HUES48 (cell line): ENCODE measurements around the gene LAMC1.
A peak's percentile ranks its signal among the peaks of the same experiment; 100 is the strongest.
"Not testable (repeated sequence)": the region's sequence is repeated elsewhere in the genome, so short reads cannot be mapped to it uniquely, and the experiment has no call there.

Experiments
- H3K27ac ChIP-seq: one replicate; pipeline ENCODE4 v1.7.0; 2013; ENCODE audit warnings: low read depth, low read length, inconsistent platforms
- H3K27me3 ChIP-seq: 2 replicates; pipeline ENCODE4 v1.6.1; 2013; ENCODE audit warnings: mild to moderate bottlenecking, low read length; ENCODE audit not compliant: control insufficient read depth, insufficient read depth
- H3K36me3 ChIP-seq: 2 replicates; pipeline ENCODE4 v1.6.1; 2013; ENCODE audit warnings: low read length; ENCODE audit not compliant: control insufficient read depth, insufficient read depth
- H3K4me1 ChIP-seq: 2 replicates; pipeline ENCODE4 v1.6.1; 2013; ENCODE audit warnings: mild to moderate bottlenecking, low read length; ENCODE audit not compliant: control insufficient read depth, insufficient read depth
- H3K4me3 ChIP-seq: 2 replicates; pipeline ENCODE4 v1.5.1; 2013; ENCODE audit warnings: mild to moderate bottlenecking, low read depth, low read length
- H3K9ac ChIP-seq: 2 replicates; pipeline ENCODE4 v1.6.1; 2013; ENCODE audit warnings: mild to moderate bottlenecking, low read depth, low read length, moderate library complexity
- H3K9me3 ChIP-seq: 2 replicates; pipeline ENCODE4 v1.6.1; 2013; ENCODE audit warnings: low read length; ENCODE audit not compliant: control insufficient read depth, insufficient read depth

The LAMC1 gene

DNA sequence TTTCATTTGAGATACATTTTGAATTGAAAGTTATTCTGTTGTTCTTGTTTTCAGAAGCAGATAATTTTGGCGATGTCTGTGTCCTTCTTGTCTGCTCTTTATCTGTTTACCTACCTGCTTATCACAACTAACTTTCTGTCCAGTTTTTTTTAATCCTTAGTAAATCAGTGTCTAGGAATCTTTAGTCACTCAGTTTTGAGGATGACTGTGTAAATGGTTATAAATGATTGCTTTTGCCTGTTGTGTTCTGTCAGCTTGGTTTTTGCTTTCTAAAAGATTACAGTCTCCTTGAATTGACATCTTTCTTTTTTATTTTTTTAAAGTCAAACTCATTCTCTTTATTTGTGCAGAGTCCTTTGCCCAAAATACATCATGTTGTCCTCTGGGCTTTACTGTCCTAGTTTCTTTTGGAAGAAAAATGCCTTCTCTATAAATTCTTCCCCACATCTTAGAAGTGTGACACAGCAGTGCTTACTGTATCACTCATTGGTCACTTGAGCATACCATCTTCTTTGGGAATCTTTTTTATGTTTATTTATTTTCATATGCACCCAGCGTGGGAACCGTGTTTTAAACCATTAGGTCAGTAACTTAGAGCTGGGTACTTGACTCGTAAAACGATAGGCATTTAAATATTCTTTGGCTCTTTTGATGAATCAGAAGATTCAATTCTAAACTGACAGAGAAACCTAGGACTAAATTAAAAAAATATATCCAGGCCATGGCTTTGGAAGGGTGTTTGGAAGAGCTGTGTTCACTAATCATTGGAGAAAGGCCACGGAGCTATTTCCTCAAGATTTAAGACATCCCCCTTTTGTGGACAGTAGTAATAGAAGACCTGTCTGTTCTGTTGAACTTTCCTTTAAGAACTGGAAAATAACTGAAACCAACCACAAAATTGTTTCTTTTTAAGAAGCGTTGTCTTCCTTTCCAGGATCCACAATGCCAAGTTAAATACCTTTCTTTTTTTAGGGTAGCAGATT lies 20.9 kb downstream of the LAMC1 start:
- Histone ChIP-seq H3K27me3 (no peaks in the 10 kb centered on the region), H3K27ac (peak overlapping the region; percentile 15), H3K36me3 (no peaks in the 10 kb centered on the region), H3K4me3 (no peak overlapping the region), H3K4me1 (peaks cover 20% of the 10 kb centered on the region), H3K9me3 (no peaks in the 10 kb centered on the region), H3K9ac (no peak overlapping the region)

DNA sequence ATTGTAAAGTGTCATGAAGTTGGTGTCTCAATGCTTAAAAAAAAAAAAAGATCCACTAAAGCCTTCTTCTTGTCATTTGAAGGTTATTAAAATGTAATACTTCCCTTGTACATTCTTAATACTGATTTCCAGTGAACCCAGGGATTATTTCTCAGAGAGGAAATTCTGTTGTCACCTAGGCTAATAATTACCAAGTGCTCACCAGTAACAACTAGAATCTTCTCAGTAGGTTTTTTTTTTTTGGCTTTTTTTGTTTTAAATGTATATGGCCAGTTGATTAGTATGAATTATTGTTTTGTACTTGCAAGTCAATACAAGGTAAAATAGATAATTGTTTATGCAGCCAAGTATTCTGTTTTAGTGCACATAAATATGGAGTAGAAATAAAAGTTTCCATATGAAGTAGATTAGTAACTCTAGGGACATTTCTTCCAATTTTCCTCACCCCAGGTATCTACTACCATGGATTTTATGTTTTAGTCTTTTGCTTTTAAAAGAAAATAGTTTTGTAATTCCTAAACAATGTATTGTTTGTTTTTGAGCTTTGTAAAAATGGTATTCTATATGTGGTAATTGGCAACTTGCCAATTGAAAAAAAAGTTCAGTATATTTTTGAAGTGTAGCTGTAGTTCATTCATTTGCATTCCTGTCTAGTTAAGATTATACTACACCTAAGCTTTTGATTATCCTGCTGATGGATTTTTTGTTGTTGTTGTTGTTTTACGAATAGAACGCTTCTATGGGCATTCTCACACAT lies 21.9 kb downstream of the LAMC1 start:
- H3K9me3 ChIP-seq = no peaks in the 10 kb centered on the region
- no peak overlapping the region for H3K4me3 ChIP-seq
- H3K27me3 ChIP-seq = no peaks in the 10 kb centered on the region
- H3K4me1 ChIP-seq = peaks cover 11% of the 10 kb centered on the region
- H3K36me3 ChIP-seq = no peaks in the 10 kb centered on the region
- no peak overlapping the region for H3K27ac ChIP-seq
- no peak overlapping the region for H3K9ac ChIP-seq

DNA sequence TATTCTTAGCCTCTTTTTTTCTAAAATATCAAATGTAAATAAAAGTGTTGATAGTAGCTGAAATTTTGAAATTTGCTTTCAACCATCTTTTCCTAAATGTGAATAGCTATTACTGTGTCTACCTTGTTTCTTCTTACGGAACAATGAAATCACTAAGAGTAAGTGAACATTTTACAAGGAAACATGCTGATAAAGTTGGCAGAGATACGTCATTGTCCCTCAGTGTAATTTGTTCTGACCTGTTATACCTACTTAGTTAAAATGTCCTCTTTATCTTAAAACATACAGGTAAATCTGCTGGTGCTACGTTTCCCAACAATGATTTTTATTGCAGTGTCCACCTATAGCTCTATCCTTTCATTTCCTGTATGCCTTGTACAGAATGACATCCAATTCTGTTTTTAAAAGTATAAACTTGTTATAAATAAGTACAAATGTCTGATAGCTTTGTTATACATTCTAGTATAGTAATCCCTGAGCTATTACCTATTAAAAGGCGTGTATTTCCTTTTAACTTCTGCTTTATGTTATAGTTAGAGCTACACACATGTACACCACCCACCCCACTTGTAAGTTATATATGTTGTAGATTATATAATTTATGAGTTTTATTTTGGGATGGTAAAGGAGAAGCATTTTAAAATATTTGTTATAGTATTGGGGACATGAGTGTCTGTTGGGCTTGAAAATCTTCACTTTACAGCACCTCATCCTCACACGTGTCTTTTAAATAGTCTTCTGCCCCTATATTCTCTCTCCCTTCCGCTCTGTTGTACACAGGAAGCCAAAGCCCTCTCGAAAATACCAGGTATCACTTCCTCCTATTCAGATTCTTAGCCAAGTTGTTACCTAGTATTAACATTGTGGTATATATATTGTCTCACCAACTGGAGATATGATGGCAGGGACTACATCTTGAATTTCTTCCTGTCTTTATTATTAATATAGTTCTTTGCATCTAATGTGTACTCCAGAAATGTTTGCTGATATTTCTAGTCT lies 25.2 kb downstream of the LAMC1 start:
- H3K9ac ChIP-seq = no peak overlapping the region

DNA sequence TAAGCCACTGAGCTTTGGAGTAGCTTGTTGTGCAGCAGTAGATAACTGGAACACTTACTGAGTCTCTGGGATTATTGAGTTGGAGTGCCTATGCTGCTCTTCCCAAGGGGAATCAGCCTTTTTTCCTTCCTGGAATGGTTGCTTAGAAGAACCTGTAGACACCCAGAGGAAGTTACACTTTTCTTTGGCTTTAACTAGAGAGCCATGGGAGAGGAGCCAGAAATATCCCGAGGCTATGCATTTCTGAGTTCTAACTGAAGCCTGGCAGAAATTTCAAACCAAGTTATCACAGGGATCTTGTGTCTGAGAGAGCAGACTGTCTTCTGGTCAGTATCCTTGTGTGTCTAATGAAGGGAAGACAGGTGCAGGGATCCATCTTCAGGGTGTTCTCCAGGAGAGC lies 28.3 kb downstream of the LAMC1 start:
- Histone ChIP-seq H3K27me3 (no peaks in the 10 kb centered on the region), H3K4me3 (no peak overlapping the region), H3K9me3 (no peaks in the 10 kb centered on the region), H3K4me1 (0 out of 2 replicates have a peak, but pooled peaks cover 3% of the 10 kb centered on the region), H3K27ac (no peak overlapping the region), H3K9ac (no peak overlapping the region), H3K36me3 (no peaks in the 10 kb centered on the region)

More for the DNA sequence above, 25.2 kb downstream of the LAMC1 start:
- peaks cover 9% of the 10 kb centered on the region; the same call in 1 of the 2 replicates for H3K4me1 ChIP-seq
- no peaks in the 10 kb centered on the region for H3K36me3 ChIP-seq
- H3K4me3 ChIP-seq = no peak overlapping the region
- no peak overlapping the region for H3K27ac ChIP-seq
- H3K9me3 ChIP-seq = no peaks in the 10 kb centered on the region
- H3K27me3 ChIP-seq = no peaks in the 10 kb centered on the region

DNA sequence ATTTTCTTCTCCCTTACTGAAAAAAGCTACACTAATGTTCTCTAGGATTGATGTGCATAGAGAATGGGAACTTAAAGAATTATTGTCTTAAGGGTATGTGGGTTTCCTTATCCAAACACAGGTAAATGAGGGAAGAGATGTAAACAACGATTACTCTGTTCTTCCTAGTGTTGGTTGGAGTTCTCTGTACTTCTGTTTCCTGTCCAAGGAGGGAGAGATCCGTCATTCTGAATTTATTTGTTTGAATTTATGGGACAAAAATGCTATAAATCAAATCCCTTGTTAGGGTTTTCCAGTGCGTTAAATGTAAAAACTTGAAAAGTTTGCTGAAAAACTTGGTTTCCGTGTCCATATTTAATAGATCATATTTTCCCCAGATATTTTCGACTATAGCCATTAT lies 29.6 kb downstream of the LAMC1 start:
- no peak overlapping the region for H3K4me3 ChIP-seq
- no peaks in the 10 kb centered on the region for H3K9me3 ChIP-seq
- 0 out of 2 replicates have a peak, but pooled peaks cover 3% of the 10 kb centered on the region for H3K4me1 ChIP-seq
- no peak overlapping the region for H3K9ac ChIP-seq
- H3K27ac ChIP-seq = no peak overlapping the region
- no peaks in the 10 kb centered on the region for H3K27me3 ChIP-seq
- no peaks in the 10 kb centered on the region for H3K36me3 ChIP-seq

DNA sequence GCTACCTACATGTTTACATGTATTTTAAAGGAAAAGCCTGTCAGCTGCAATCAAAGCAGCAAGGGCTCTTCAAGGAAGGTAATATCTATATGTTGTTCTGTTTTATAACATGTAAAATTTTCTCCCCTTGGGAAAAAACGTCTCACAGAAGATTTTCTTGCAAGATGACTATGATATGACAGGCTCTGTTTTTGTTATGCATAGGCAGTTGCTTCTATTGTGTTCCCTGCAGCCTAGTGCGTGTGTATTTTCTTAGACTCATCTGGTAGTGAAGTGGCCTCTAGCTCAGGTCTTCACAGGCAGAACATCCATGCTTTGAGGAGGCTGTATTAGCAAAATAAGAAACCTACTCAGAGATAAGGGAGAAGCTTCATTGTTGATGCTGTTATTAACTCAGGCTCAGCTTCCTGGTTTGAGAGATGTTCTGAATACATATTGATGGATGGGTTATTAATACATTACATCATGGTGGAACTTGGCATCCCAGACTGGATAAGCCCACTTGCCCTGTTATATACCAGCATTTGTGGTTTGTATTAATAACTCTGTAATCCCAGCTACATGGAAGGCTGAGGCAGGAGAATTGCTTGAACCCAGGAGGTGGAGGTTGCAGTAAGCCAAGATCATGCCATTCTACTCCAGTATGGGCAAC lies 35.8 kb downstream of the LAMC1 start:
- Histone ChIP-seq H3K4me3 (no peak overlapping the region), H3K9me3 (no peaks in the 10 kb centered on the region), H3K9ac (no peak overlapping the region), H3K36me3 (no peaks in the 10 kb centered on the region), H3K27ac (no peak overlapping the region), H3K27me3 (no peaks in the 10 kb centered on the region), H3K4me1 (peaks cover 7% of the 10 kb centered on the region; the same call in 1 of the 2 replicates)

DNA sequence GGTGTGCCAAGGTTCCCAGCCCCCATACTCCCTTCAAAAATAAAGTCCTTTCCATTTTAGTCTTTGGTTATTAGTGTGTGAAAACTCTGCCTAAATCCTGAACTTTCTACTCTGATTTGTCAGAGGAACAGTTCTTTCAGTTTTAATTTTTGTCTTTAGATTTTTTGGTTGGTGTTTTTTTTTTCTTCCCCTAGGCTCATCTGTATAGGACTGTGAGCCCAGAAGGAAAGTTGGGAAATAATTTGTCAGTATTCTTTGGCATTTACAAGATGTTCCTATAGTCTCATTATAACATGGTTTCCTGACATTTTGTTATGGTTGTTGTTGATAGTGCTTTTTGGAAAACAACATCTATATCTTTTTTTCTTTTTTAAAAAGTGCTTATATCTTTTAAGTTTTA lies 38.0 kb downstream of the LAMC1 start:
- H3K9ac ChIP-seq = no peak overlapping the region
- H3K27me3 ChIP-seq = no peaks in the 10 kb centered on the region
- no peak overlapping the region for H3K27ac ChIP-seq
- no peak overlapping the region for H3K4me3 ChIP-seq
- peaks cover 7% of the 10 kb centered on the region; the same call in 1 of the 2 replicates for H3K4me1 ChIP-seq
- H3K9me3 ChIP-seq = no peaks in the 10 kb centered on the region
- no peaks in the 10 kb centered on the region for H3K36me3 ChIP-seq

DNA sequence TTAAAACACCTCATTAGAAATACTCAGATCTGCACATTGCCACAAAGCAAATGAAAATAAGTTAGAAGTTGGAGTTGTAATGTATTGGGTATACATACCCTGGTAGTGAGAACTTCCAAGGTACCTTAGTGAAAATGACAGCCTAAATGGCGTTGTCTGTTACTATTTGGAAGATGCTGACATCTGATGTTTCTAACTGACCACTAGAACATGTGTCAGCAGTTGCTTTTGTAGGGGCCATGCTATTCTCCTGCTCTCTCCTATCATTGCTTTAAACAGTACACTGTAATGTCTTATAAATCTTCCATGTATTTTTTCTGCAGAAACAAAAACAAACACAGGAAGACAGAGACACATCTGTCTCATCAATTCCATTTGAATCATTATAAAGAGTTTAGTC lies 40.1 kb downstream of the LAMC1 start:
- Histone ChIP-seq H3K36me3 (no peaks in the 10 kb centered on the region), H3K9me3 (no peaks in the 10 kb centered on the region), H3K27me3 (no peaks in the 10 kb centered on the region), H3K4me1 (peaks cover 7% of the 10 kb centered on the region; the same call in 1 of the 2 replicates), H3K4me3 (no peak overlapping the region), H3K27ac (no peak overlapping the region), H3K9ac (no peak overlapping the region)

DNA sequence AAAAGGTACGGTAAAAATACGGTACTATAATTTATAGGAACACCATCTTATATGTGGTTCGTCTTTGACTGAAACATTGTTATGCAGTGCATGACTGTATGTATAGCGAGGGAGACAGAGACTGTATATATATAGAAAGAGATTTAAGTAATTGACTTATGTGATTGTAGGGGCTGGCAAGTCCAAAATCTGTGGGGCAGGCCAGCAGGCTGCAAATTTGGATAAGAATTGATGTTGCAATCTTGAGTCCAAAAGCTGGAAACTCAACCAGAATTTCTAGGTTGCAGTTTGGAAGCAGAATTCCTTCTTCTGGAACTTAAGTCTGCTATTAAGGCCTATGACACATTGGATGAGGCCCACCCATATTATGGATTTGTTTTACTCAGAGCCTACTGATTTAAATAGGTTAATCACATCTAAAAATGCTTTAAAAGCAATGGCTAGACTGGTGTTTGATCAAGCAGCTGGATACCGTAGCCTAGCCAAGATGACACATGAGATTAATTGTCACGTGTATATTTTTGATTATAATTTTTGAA lies 42.0 kb downstream of the LAMC1 start:
- Histone ChIP-seq H3K4me3 (no peak overlapping the region), H3K27me3 (no peaks in the 10 kb centered on the region), H3K27ac (no peak overlapping the region), H3K36me3 (no peaks in the 10 kb centered on the region), H3K9ac (no peak overlapping the region), H3K9me3 (no peaks in the 10 kb centered on the region), H3K4me1 (peaks cover 6% of the 10 kb centered on the region; the same call in 1 of the 2 replicates)

DNA sequence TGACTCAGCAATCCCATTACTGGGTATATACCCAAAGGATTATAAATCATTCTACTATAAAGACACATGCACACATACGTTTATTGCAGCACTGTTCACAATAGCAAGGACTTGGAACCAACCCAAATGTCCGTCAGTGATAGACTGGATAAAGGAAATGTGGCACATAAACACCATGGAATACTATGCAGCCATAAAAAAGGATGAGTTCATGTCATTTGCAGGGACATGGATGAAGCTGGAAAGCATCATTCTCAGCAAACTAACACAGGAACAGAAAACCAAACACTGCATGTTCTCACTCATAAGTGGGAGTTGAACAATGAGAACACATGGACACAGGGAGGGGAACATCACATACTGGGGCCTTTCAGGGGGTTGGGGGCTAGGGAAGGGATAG lies 43.2 kb downstream of the LAMC1 start:
- H3K9ac ChIP-seq, H3K27ac ChIP-seq, H3K27me3 ChIP-seq, H3K4me3 ChIP-seq, H3K9me3 ChIP-seq, H3K36me3 ChIP-seq: not testable (repeated sequence)
- peaks cover 18% of the 10 kb centered on the region; the same call in 1 of the 2 replicates for H3K4me1 ChIP-seq
